IMR-90 (cell line): Measurements from ENCODE around the gene HELZ.

ENCODE experiments used
- BHLHE40 ChIP-seq: fragments of 150-350 bp; IDR thresholded peaks from 2 replicates; pipeline ENCODE4 v1.6.1; 2016; ENCODE audit warnings: mild to moderate bottlenecking, low read depth, low read length
- CHD1 ChIP-seq: IDR thresholded peaks from 2 replicates; pipeline ENCODE4 v1.6.1; 2012; ENCODE audit warnings: low read depth, low read length, improper control_type of control experiment
- CTCF ChIP-seq: conservative IDR thresholded peaks from 2 replicates; pipeline ENCODE4 v1.5.1; 2012; ENCODE audit warnings: mild to moderate bottlenecking, low read depth, low read length, improper control_type of control experiment
- MAFK ChIP-seq: IDR thresholded peaks from 2 replicates; pipeline ENCODE4 v1.6.1; 2012; ENCODE audit warnings: low read depth, low read length, improper control_type of control experiment
- MAZ ChIP-seq: IDR thresholded peaks from 2 replicates; pipeline ENCODE4 v1.6.1; 2012; ENCODE audit warnings: low read depth, mild to moderate bottlenecking, low read length, improper control_type of control experiment, moderate library complexity, borderline replicate concordance
- POLR2A ChIP-seq: IDR thresholded peaks from 2 replicates; pipeline ENCODE4 v1.6.1; 2012; ENCODE audit warnings: mild to moderate bottlenecking, low read depth, low read length
- RAD21 ChIP-seq: IDR thresholded peaks from 2 replicates; pipeline ENCODE4 v1.6.1; 2012; ENCODE audit warnings: low read length, improper control_type of control experiment
- RFX5 ChIP-seq: IDR thresholded peaks from 2 replicates; pipeline ENCODE4 v1.8.0; 2012; ENCODE audit warnings: low read depth, mild to moderate bottlenecking, low read length, moderate library complexity

GRCh38 chr17:67281743-67282142 lies 36.7 kb upstream of the HELZ start:
- TF ChIP-seq CTCF (no peak), RFX5 (no peak), RAD21 (no peak), MAZ (no peak), POLR2A (no peak), BHLHE40 (no peak), CHD1 (no peak), MAFK (no peak)
